ENCODE data around the gene MAGEA9B. TPM values are rescaled to one million over a fixed set of nuclear protein-coding genes. Genes with fewer than 3 reads are reported as not detected.
A peak's percentile ranks its signal among the peaks of the same experiment; 100 is the strongest.
"Not testable (repeated sequence)": the region's sequence is repeated elsewhere in the genome, so short reads cannot be mapped to it uniquely, and the experiment has no call there.

MAGEA9B gene, protein sequence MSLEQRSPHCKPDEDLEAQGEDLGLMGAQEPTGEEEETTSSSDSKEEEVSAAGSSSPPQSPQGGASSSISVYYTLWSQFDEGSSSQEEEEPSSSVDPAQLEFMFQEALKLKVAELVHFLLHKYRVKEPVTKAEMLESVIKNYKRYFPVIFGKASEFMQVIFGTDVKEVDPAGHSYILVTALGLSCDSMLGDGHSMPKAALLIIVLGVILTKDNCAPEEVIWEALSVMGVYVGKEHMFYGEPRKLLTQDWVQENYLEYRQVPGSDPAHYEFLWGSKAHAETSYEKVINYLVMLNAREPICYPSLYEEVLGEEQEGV
- total RNA-seq (0.33 TPM in 1 of 2 replicates, not detected in the other), polyA plus RNA-seq (not detected in 2 replicates)

DNA sequence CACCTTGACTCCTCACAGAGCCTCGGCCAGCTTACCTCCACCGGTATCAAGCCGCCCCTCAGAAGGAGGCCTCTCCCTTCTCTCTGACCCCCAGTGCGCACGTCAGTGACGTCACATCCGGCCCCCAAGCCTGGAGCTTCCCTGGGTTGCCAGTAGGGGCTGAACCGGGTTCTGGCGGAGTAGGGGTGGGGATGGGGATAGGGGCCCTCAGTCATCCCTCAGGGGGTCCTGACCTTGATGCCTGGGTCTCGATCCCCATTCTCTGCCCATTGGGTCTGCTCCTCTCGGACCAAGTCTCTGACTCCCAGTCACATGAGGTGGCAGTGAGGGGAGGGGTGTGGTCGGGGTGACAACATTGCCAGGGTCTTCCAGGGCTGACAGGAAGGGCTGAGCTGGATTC, at the start of gene MAGEA9B:
Gene MAGEA9B, minus strand, starts transcription at position 101 of the 400 bp plus-strand sequence. CDS start 4,280 bp downstream, outside the sequence.
- not testable (repeated sequence) for H3K4me1 ChIP-seq (ENCODE audit: insufficient read depth); H3K79me2 ChIP-seq; H3K9me2 ChIP-seq (replicated peaks; ENCODE audit: insufficient read depth); H3K27me3 ChIP-seq; H3K4me3 ChIP-seq; DNase-seq (ENCODE audit: low spot score); H3K9me3 ChIP-seq (ENCODE audit: low read depth); H4K20me1 ChIP-seq (ENCODE audit: insufficient read depth, poor library complexity, severe bottlenecking); H2AFZ ChIP-seq; H3K36me3 ChIP-seq (replicated peaks; ENCODE audit: insufficient read depth, low read depth); H3K27ac ChIP-seq; H3K4me2 ChIP-seq
- WGBS (ENCODE audit: low lambda C conversion rate, missing lambda C conversion rate) = no CpG with 5 or more reads among the region's 12 CpGs

DNA sequence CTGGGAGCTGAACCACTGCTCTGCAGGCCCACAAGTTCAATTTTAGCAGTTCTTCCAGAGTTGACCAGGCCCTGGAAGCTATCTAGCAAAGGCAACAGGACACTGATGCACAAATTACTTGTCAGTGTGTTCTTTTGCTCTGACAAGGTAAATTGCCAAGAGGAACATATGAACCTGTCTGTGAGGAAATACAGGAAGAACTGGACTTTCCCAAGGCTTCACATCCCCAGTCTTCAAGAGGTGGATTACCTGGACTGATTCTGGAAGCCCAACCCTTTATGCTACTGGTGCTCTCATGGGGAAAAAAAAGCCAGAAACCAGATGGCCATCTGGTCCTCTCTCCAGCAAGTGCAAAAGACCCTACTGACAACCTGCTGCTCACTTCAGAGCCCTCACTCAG, 46.3 kb upstream of the MAGEA9B start:
- no peak overlapping the region for H3K4me3 ChIP-seq
- H3K79me2 ChIP-seq = peaks cover 19% of the 10 kb centered on the region
- H3K9me3 ChIP-seq (ENCODE audit: low read depth) = no peaks in the 10 kb centered on the region
- no peaks in the 10 kb centered on the region for H3K9me2 ChIP-seq (replicated peaks; ENCODE audit: insufficient read depth)
- H4K20me1 ChIP-seq (ENCODE audit: insufficient read depth, poor library complexity, severe bottlenecking) = peaks cover 14% of the 10 kb centered on the region
- TF ChIP-seq EZH2 (IDR thresholded peaks at IDR 0.05; ENCODE audit: borderline replicate concordance) (no peak), EZH2phosphoT487 (IDR thresholded peaks at IDR 0.05; ENCODE audit: low read depth, severe bottlenecking, unreplicated experiment) (no peak)
- TF ChIP-seq, protein P1, sequence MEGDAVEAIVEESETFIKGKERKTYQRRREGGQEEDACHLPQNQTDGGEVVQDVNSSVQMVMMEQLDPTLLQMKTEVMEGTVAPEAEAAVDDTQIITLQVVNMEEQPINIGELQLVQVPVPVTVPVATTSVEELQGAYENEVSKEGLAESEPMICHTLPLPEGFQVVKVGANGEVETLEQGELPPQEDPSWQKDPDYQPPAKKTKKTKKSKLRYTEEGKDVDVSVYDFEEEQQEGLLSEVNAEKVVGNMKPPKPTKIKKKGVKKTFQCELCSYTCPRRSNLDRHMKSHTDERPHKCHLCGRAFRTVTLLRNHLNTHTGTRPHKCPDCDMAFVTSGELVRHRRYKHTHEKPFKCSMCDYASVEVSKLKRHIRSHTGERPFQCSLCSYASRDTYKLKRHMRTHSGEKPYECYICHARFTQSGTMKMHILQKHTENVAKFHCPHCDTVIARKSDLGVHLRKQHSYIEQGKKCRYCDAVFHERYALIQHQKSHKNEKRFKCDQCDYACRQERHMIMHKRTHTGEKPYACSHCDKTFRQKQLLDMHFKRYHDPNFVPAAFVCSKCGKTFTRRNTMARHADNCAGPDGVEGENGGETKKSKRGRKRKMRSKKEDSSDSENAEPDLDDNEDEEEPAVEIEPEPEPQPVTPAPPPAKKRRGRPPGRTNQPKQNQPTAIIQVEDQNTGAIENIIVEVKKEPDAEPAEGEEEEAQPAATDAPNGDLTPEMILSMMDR (IDR thresholded peaks at IDR 0.05; ENCODE audit: poor library complexity) = no peak
- peaks cover 10% of the 10 kb centered on the region for H3K4me1 ChIP-seq (ENCODE audit: insufficient read depth)
- no peaks in the 10 kb centered on the region for H3K27me3 ChIP-seq
- no peak overlapping the region for H3K4me2 ChIP-seq
- DNase-seq (ENCODE audit: low spot score) = no peak
- no peak overlapping the region for H3K27ac ChIP-seq
- no peaks in the 10 kb centered on the region for H3K36me3 ChIP-seq (replicated peaks; ENCODE audit: insufficient read depth, low read depth)
- H2AFZ ChIP-seq = no peak overlapping the region

DNA sequence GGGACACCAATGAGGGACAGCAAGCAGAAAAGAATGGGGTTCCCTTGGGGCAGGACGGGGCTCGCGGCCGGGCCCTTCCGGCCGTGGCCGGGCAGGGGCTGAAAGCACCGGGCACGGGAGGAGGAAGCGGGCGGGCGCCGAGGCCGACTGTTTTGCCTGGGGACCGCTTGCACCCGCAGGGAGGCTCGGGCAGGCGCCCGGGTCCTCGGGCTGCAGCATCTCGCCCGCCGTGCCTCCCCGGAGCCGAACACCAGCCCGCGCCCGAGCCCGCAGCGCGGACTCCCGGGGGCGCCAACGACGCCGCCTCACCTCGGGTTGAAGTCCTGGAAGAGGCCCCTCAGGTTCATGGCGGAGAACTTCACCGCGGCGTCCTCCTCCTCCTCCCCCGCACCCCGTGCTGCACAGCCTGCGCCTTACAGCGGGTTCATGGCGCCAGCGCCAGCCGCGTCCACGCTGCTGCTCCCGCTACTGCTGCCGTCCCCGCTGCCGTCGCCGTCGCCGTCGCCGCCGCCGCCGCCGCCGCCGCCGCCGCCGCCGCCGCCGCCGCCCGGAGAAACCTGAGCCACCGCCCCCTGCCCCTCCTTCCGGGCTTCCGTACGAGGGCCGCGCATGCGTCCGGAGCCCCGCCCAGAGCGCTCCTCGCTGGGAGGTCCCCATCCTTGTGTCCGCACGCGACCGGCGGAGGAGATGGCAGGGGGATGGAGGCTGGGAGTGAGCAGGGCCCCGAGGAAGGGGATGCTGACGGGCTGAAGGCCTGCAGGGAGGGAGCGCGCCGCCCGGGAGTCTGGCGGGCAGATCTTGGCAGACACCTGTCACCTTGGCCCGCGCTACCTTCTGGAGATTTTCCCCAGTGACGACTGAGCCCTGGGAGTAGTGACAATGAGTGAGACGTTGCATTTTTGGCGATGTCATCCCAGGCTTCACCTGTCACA, 44.2 kb upstream of the MAGEA9B start, which contains the start of gene TMEM185A:
Gene TMEM185A, minus strand, starts transcription at position 559 of the 932 bp plus-strand sequence. Its CDS starts 212 bp downstream, at position 347.
- Histone ChIP-seq H3K27ac (peak within 1 kb of the TSS; percentile 78), H3K4me2 (peak within 1 kb of the TSS; percentile 79), H3K4me3 (peak within 1 kb of the TSS; percentile 61), H3K27me3 (no peaks in the 10 kb centered on the region), H2AFZ (peak within 1 kb of the TSS; percentile 36), H3K36me3 (replicated peaks; ENCODE audit: insufficient read depth, low read depth) (no peaks in the 10 kb centered on the region), H3K9me2 (replicated peaks; ENCODE audit: insufficient read depth) (no peaks in the 10 kb centered on the region), H3K9me3 (ENCODE audit: low read depth) (no peaks in the 10 kb centered on the region), H4K20me1 (ENCODE audit: insufficient read depth, poor library complexity, severe bottlenecking) (peaks cover 14% of the 10 kb centered on the region), H3K4me1 (ENCODE audit: insufficient read depth) (peaks cover 16% of the 10 kb centered on the region), H3K79me2 (peaks cover 33% of the 10 kb centered on the region)
- whole genome bisulfite sequencing (ENCODE audit: low lambda C conversion rate, missing lambda C conversion rate) = 48% methylated on average over 67 of the region's 102 CpGs
- TF ChIP-seq, protein P1 (IDR thresholded peaks at IDR 0.05; ENCODE audit: poor library complexity) = no peak
- DNase-seq (ENCODE audit: low spot score) = peak; percentile 81

DNA sequence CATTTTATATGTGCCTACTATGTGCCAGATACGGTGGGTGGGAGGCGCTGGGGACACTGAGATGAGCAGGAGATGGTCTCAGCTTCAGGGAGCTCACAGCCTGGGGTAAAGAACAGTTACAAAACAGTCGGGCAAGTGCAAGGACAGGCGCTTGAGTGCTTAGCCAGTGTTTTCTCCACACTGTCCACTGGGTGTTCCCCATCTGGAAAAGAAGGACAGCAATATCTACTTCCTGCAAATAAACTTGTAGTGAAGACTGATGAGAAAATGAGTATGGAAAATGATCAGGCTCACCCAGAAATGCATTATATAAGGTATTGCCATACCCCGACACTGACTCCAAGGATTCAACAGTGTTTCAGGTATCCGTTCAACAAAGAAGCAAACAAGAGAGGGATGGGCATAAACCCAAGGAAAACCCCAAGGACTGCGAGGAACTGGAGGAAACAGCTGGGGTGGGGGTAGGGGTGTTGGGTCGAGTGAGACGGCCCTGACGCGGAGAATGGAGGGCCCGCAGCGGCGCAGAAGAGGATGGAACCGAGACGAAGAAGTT, 43.5 kb upstream of the MAGEA9B start:
- H3K27me3 ChIP-seq = no peaks in the 10 kb centered on the region
- H3K9me3 ChIP-seq (ENCODE audit: low read depth) = no peaks in the 10 kb centered on the region
- peak overlapping the region; percentile 61 for H3K4me3 ChIP-seq
- no peak overlapping the region for H2AFZ ChIP-seq
- H3K4me1 ChIP-seq (ENCODE audit: insufficient read depth) = peaks cover 16% of the 10 kb centered on the region
- H3K36me3 ChIP-seq (replicated peaks; ENCODE audit: insufficient read depth, low read depth) = no peaks in the 10 kb centered on the region
- WGBS (ENCODE audit: low lambda C conversion rate, missing lambda C conversion rate) = 30% methylated on average over 15 of the region's 16 CpGs
- peak; percentile 35 for DNase-seq (ENCODE audit: low spot score)
- H4K20me1 ChIP-seq (ENCODE audit: insufficient read depth, poor library complexity, severe bottlenecking) = peaks cover 14% of the 10 kb centered on the region
- peak overlapping the region; percentile 78 for H3K27ac ChIP-seq
- H3K9me2 ChIP-seq (replicated peaks; ENCODE audit: insufficient read depth) = no peaks in the 10 kb centered on the region
- TF ChIP-seq EZH2 (IDR thresholded peaks at IDR 0.05; ENCODE audit: borderline replicate concordance) = no peak
- TF ChIP-seq, protein P1 (IDR thresholded peaks at IDR 0.05; ENCODE audit: poor library complexity) = no peak
- no peak for TF ChIP-seq EZH2phosphoT487 (IDR thresholded peaks at IDR 0.05; ENCODE audit: low read depth, severe bottlenecking, unreplicated experiment)
- H3K4me2 ChIP-seq = peak overlapping the region; percentile 79
- peaks cover 34% of the 10 kb centered on the region for H3K79me2 ChIP-seq

Data from hepatocyte (in vitro differentiated cells).